GM12878 (cell line): Measurements from ENCODE around the gene ASAP2. TPM values are rescaled to one million over a fixed set of nuclear protein-coding genes. Genes with fewer than 3 reads are reported as not detected.

Experiments
- ATAC-seq: fragments of 200-7000 bp; cut with Tn5 transposase; 3 replicates; pipeline ENCODE4 v1.9.1; 2020; ENCODE audit warnings: mild to moderate bottlenecking, moderate library complexity
- BruUV-seq: library from RNA; stranded (reverse); fragments of 400-500 nt; replicated peaks from 2 replicates; lab custom pipeline; 2021; lab: Mats Ljungman, UMichigan
- CTCF ChIA-PET: fragments of 300-600 bp; sonication (Branson Sonifier 250); formaldehyde crosslinking; extraction: SDS; loops from one replicate; lab custom pipeline; 2021; ENCODE audit warnings: inconsistent platforms; lab: Yijun Ruan, JAX
- POLR2A ChIA-PET: fragments of 350-600 bp; formaldehyde crosslinking; extraction: SDS; loops from one replicate; lab custom pipeline; 2021; ENCODE audit warnings: inconsistent platforms; lab: Charles Lee
- RAD21 ChIA-PET: fragments of 300-600 bp; sonication (Branson Sonifier 250); formaldehyde crosslinking; loops from one replicate; lab custom pipeline; 2023; ENCODE audit warnings: antibody characterized with exemption; ENCODE audit not compliant: unreplicated experiment; lab: Charles Lee
- SMC1A ChIA-PET: fragments of 300-600 bp; sonication (Branson Sonifier 250); formaldehyde crosslinking; loops from one replicate; lab custom pipeline; 2023; ENCODE audit not compliant: unreplicated experiment, uncharacterized antibody; lab: Charles Lee
- DNase-seq: peaks from one replicate; pipeline ENCODE4 v3.0.0-alpha.2; 2011; ENCODE audit warnings: low read depth, low spot score
- FAIRE-seq: peaks from 3 replicates; lab custom pipeline; 2011; peaks lifted over from hg19 to GRCh38; lab: Jason Lieb, UNC
- H2AFZ ChIP-seq: 2 replicates; pipeline ENCODE4 v1.6.0; 2011; ENCODE audit warnings: low read depth, low read length, control low read depth; ENCODE audit not compliant: control insufficient read depth
- H3K27ac ChIP-seq: 2 replicates; pipeline ENCODE4 v1.5.1; 2011; ENCODE audit warnings: control low read depth; ENCODE audit not compliant: control insufficient read depth, insufficient read depth
- H3K27me3 ChIP-seq, 2 experiments: replicated peaks in 1 of 2; 2 replicates each; pipeline versions ENCODE4 v1.6.0 to v1.6.1; 2011; ENCODE audit warnings: low read length in 1 of 2; ENCODE audit not compliant: control insufficient read depth in 2 of 2, insufficient read depth in 2 of 2
- H3K36me3 ChIP-seq, 2 experiments: 2 replicates each; pipeline ENCODE4 v1.5.1; 2011; ENCODE audit warnings: low read length in 1 of 2; ENCODE audit not compliant: control insufficient read depth in 2 of 2, insufficient read depth in 2 of 2
- H3K4me1 ChIP-seq: 2 replicates; pipeline ENCODE4 v1.6.1; 2011; ENCODE audit warnings: mild to moderate bottlenecking, low read length, moderate library complexity, mixed read lengths; ENCODE audit not compliant: control insufficient read depth, insufficient read depth
- H3K4me2 ChIP-seq: 2 replicates; pipeline ENCODE4 v1.6.0; 2011; ENCODE audit warnings: control low read depth; ENCODE audit not compliant: control insufficient read depth, insufficient read depth
- H3K4me3 ChIP-seq: fragments of 200-600 bp; sonication (generic); 2 replicates; pipeline ENCODE4 v1.5.1; 2016
- H3K79me2 ChIP-seq: 2 replicates; pipeline ENCODE4 v1.6.0; 2011; ENCODE audit warnings: low read length; ENCODE audit not compliant: control insufficient read depth, insufficient read depth
- H3K9ac ChIP-seq: 2 replicates; pipeline ENCODE4 v1.8.0; 2011; ENCODE audit warnings: low read length, control low read depth, mixed read lengths; ENCODE audit not compliant: control insufficient read depth, insufficient read depth
- H3K9me3 ChIP-seq: replicated peaks from 3 replicates; pipeline ENCODE4 v1.5.1; 2011; ENCODE audit warnings: mild to moderate bottlenecking, low read length; ENCODE audit not compliant: control insufficient read depth, insufficient read depth
- H4K20me1 ChIP-seq: 2 replicates; pipeline ENCODE4 v1.6.0; 2011; ENCODE audit not compliant: control insufficient read depth, insufficient read depth
- BCL11A ChIP-seq: IDR thresholded peaks from 2 replicates; pipeline ENCODE4 v1.6.1; 2011; ENCODE audit warnings: low read depth, low read length
- CEBPB ChIP-seq, 2 experiments: fragments of 150-350 bp in 1 of 2; IDR thresholded peaks; 2 replicates each; pipeline ENCODE4 v1.6.1; 2012 to 2014; ENCODE audit warnings: low read depth in 2 of 2, low read length in 2 of 2, borderline replicate concordance in 1 of 2, inconsistent platforms in 1 of 2
- JUNB ChIP-seq: IDR thresholded peaks from 2 replicates; pipeline ENCODE4 v1.6.1; 2016; ENCODE audit warnings: antibody characterized with exemption, mild to moderate bottlenecking
- PKNOX1 ChIP-seq: fragments of 450-650 bp; IDR thresholded peaks from 2 replicates; pipeline ENCODE4 v1.6.1; 2016; ENCODE audit warnings: mild to moderate bottlenecking
- PRDM15 ChIP-seq: fragments of 450-650 bp; formaldehyde crosslinking; IDR thresholded peaks from 2 replicates; pipeline ENCODE4 v1.4.0; 2020; ENCODE audit warnings: mild to moderate bottlenecking, moderate library complexity
- SREBF2 ChIP-seq: IDR thresholded peaks from 2 replicates; pipeline ENCODE4 v1.6.1; 2012; ENCODE audit warnings: mild to moderate bottlenecking, low read length
- TAF1 ChIP-seq: IDR thresholded peaks from 2 replicates; pipeline ENCODE4 v1.6.1; 2011; ENCODE audit warnings: mild to moderate bottlenecking, low read depth, low read length, borderline replicate concordance
- TCF3 ChIP-seq: IDR thresholded peaks from 2 replicates; pipeline ENCODE4 v1.6.1; 2012; ENCODE audit warnings: low read depth, mild to moderate bottlenecking, low read length, borderline replicate concordance; ENCODE audit not compliant: insufficient read depth
- WRNIP1 ChIP-seq: IDR thresholded peaks from 2 replicates; pipeline ENCODE4 v1.6.1; 2011; ENCODE audit warnings: low read depth, low read length, improper control_type of control experiment, borderline replicate concordance
- ZNF217 ChIP-seq: fragments of 450-650 bp; IDR thresholded peaks from 2 replicates; pipeline ENCODE4 v1.6.1; 2017; ENCODE audit warnings: antibody characterized with exemption, mild to moderate bottlenecking
- ZNF274 ChIP-seq: IDR thresholded peaks from one replicate; pipeline ENCODE4 v1.8.0; 2011; ENCODE audit not compliant: insufficient read length, insufficient read depth
- ZNF687 ChIP-seq: fragments of 450-650 bp; IDR thresholded peaks from 2 replicates; pipeline ENCODE4 v1.6.1; 2017; ENCODE audit warnings: mild to moderate bottlenecking, moderate library complexity
- WGBS: methylation state at CpG from one replicate; pipeline ENCODE4 v1.1.6; 2016; ENCODE audit warnings: low lambda C conversion rate; ENCODE audit not compliant: insufficient replicate concordance, insufficient coverage; ENCODE audit errors: missing lambda C conversion rate; 5-methylcytosine and 5-hydroxymethylcytosine counted together
- in situ Hi-C: fragments of 300-500 bp; cut with MboI; formaldehyde crosslinking; loops from 9 replicates; pipeline ENCODE4 v1.14.3; 2018; ENCODE audit warnings: mixed read lengths
- intact Hi-C: fragments of 100-400 bp; cut with micrococcal nuclease; formaldehyde crosslinking; loops from one replicate; pipeline ENCODE4 v1.14.2; 2022; ENCODE audit not compliant: unreplicated experiment
- polyA plus RNA-seq, 11 experiments: library from polyadenylated mRNA; depleted of rRNA in 4 of 11; unstranded in 6 of 11; stranded (reverse) in 5 of 11; fragments of >200 nt; fragmentation: Nextera tagmentation in 4 of 11; fragmentation: Illumina TruSeq in 1 of 11; extraction: Ambion mirVana in 4 of 11; extraction: Trizol in 1 of 11; gene quantifications; 1 replicate in 1 of 11; 2 replicates in 10 of 11; pipeline versions ENCODE4 v1.2.1 to v1.2.3, GENCODE V29; 2011 to 2016; ENCODE audit warnings: inconsistent platforms in 2 of 11, missing spikeins in 2 of 11, low read depth in 1 of 11
- total RNA-seq, 4 experiments: library from RNA; depleted of rRNA in 3 of 4; stranded (reverse); fragments of >200 nt in 3 of 4; fragmentation: Illumina TruSeq in 1 of 4; extraction: Trizol in 1 of 4; gene quantifications; 2 replicates each; pipeline versions ENCODE4 v1.2.1 to v1.2.3, GENCODE V29; 2013 to 2021
- TF ChIP-seq, protein P1 (sequence below), 3 experiments: IDR thresholded peaks in 2 of 3; conservative IDR thresholded peaks in 1 of 3; 2 replicates each; pipeline ENCODE4 v1.5.1; 2011; ENCODE audit warnings: low read depth in 3 of 3, low read length in 3 of 3, mild to moderate bottlenecking in 3 of 3, control low read depth in 2 of 3, moderate library complexity in 2 of 3, inconsistent platforms in 1 of 3, mixed read lengths in 1 of 3; ENCODE audit not compliant: control insufficient read depth in 2 of 3, insufficient read depth in 1 of 3; ENCODE audit errors: extremely low read depth in 1 of 3

ASAP2 gene
- total and polyA plus RNA-seq, 10 of the 15 experiments (the other 5 are each of a cell fraction or from before 2014, with no cell fraction given): 0.05 to 0.27 (median 0.07) TPM; not detected in 4

- 58% methylated on average over 5 of the region's 5 CpGs for WGBS
- in situ Hi-C loops: no loop called here
- BruUV-seq: no TSS peak
- ChIA-PET POLR2A (no interaction called here), SMC1A (interaction anchor here (1.1 kb wide), 1 partner anchor 20 kb away, joined by 4 read pairs; no protein-coding TSS in a partner anchor), CTCF (interaction anchor here (0.6 kb wide), 1 partner anchor 112 kb away, joined by 4 read pairs; no protein-coding TSS in a partner anchor), RAD21 (no interaction called here)
- Histone ChIP-seq H3K9me3 (no peaks in the 10 kb centered on the region), H3K9ac (no peak overlapping the region), H3K4me3 (no peak overlapping the region), H3K36me3 (no peaks in the 10 kb centered on the region), H3K27me3 (peaks cover 0 to 3% of the 10 kb centered on the region in 2 experiments; a peak in 1 of 4 replicates), H3K4me1 (no peaks in the 10 kb centered on the region), H3K27ac (no peak overlapping the region), H3K79me2 (no peaks in the 10 kb centered on the region), H4K20me1 (no peaks in the 10 kb centered on the region), H2AFZ (no peak overlapping the region), H3K4me2 (no peak overlapping the region)
- intact Hi-C loops: no loop called here
- no peak for ATAC-seq
- no peak for DNase-seq
- no peak for FAIRE-seq
- TF ChIP-seq TAF1 (no peak), PKNOX1 (no peak), SREBF2 (no peak), WRNIP1 (no peak), JUNB (no peak), CEBPB (IDR thresholded peaks at IDR 0.05; ENCODE audit: borderline replicate concordance in 1 of 2, low read depth in 2 of 2, low read length in 2 of 2) (no peak), ZNF687 (no peak), TCF3 (no peak), BCL11A (no peak), PRDM15 (no peak), ZNF274 (no peak), ZNF217 (no peak)
- TF ChIP-seq, protein P1, sequence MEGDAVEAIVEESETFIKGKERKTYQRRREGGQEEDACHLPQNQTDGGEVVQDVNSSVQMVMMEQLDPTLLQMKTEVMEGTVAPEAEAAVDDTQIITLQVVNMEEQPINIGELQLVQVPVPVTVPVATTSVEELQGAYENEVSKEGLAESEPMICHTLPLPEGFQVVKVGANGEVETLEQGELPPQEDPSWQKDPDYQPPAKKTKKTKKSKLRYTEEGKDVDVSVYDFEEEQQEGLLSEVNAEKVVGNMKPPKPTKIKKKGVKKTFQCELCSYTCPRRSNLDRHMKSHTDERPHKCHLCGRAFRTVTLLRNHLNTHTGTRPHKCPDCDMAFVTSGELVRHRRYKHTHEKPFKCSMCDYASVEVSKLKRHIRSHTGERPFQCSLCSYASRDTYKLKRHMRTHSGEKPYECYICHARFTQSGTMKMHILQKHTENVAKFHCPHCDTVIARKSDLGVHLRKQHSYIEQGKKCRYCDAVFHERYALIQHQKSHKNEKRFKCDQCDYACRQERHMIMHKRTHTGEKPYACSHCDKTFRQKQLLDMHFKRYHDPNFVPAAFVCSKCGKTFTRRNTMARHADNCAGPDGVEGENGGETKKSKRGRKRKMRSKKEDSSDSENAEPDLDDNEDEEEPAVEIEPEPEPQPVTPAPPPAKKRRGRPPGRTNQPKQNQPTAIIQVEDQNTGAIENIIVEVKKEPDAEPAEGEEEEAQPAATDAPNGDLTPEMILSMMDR (IDR thresholded peaks at IDR 0.05 in 2 of 3, conservative IDR thresholded peaks at IDR 0.05 in 1 of 3; ENCODE audit: control insufficient read depth in 2 of 3, extremely low read depth in 1 of 3, insufficient read depth in 1 of 3, low read depth in 3 of 3, low read length in 3 of 3): no peak
Measured at GRCh38 chr2:9274701-9275343, 68.2 kb downstream of the ASAP2 start.
